ENCODE results near the gene LIAS. TPM values are rescaled to one million over a fixed set of nuclear protein-coding genes. Genes with fewer than 3 reads are reported as not detected.
"Not testable (repeated sequence)": the region's sequence is repeated elsewhere in the genome, so short reads cannot be mapped to it uniquely, and the experiment has no call there.

LIAS gene
- total RNA-seq, 1 donor from 2014 or later, result 9.8 TPM

- TF ChIP-seq CTCF (IDR thresholded peaks at IDR 0.05; ENCODE audit: unreplicated experiment), result no peak
- DNase-seq (ENCODE audit: low spot score), result no peak
- no peak overlapping the region for H3K27ac Mint-ChIP-seq (ENCODE audit: unreplicated experiment)
- H3K4me1 Mint-ChIP-seq (ENCODE audit: unreplicated experiment), result peaks cover 24% of the 10 kb centered on the region
- H3K36me3 Mint-ChIP-seq (ENCODE audit: low read depth, unreplicated experiment), result peaks cover 43% of the 10 kb centered on the region
- no peaks in the 10 kb centered on the region for H3K9me3 Mint-ChIP-seq (ENCODE audit: unreplicated experiment)
- peaks cover 6% of the 10 kb centered on the region for H3K27me3 Mint-ChIP-seq (ENCODE audit: unreplicated experiment)
- H3K4me3 Mint-ChIP-seq (ENCODE audit: unreplicated experiment), result peak overlapping the region; percentile 56
These were observed 3.4 kb upstream of the LIAS start for GRCh38 chr4:39455486-39455885.

GRCh38 chr4:39456946-39457763 lies 1.7 kb upstream of the LIAS start:
- TF ChIP-seq CTCF (IDR thresholded peaks at IDR 0.05; ENCODE audit: unreplicated experiment), result no peak
- peak overlapping the region; percentile 99 for H3K27ac Mint-ChIP-seq (ENCODE audit: unreplicated experiment)
- peaks cover 6% of the 10 kb centered on the region for H3K27me3 Mint-ChIP-seq (ENCODE audit: unreplicated experiment)
- DNase-seq (ENCODE audit: low spot score), result no peak
- H3K4me3 Mint-ChIP-seq (ENCODE audit: unreplicated experiment), result peak overlapping the region; percentile 99
- peaks cover 21% of the 10 kb centered on the region for H3K4me1 Mint-ChIP-seq (ENCODE audit: unreplicated experiment)
- peaks cover 33% of the 10 kb centered on the region for H3K36me3 Mint-ChIP-seq (ENCODE audit: low read depth, unreplicated experiment)
- H3K9me3 Mint-ChIP-seq (ENCODE audit: unreplicated experiment), result no peaks in the 10 kb centered on the region

- not testable (repeated sequence) for H3K27me3 Mint-ChIP-seq (ENCODE audit: unreplicated experiment); H3K9me3 Mint-ChIP-seq (ENCODE audit: unreplicated experiment); DNase-seq (ENCODE audit: low spot score)
- Mint-ChIP-seq H3K27ac (ENCODE audit: unreplicated experiment) (peak overlapping the region; percentile 99), H3K4me1 (ENCODE audit: unreplicated experiment) (peaks cover 19% of the 10 kb centered on the region), H3K36me3 (ENCODE audit: low read depth, unreplicated experiment) (peaks cover 24% of the 10 kb centered on the region), H3K4me3 (ENCODE audit: unreplicated experiment) (peak overlapping the region; percentile 99)
These were observed 723 bp upstream of the LIAS start for GRCh38 chr4:39458161-39458504.

- no peak for DNase-seq (ENCODE audit: low spot score)
- Mint-ChIP-seq H3K27me3 (ENCODE audit: unreplicated experiment) (no peaks in the 10 kb centered on the region), H3K36me3 (ENCODE audit: low read depth, unreplicated experiment) (peaks cover 5% of the 10 kb centered on the region), H3K4me1 (ENCODE audit: unreplicated experiment) (no peaks in the 10 kb centered on the region), H3K9me3 (ENCODE audit: unreplicated experiment) (no peaks in the 10 kb centered on the region), H3K4me3 (ENCODE audit: unreplicated experiment) (peak overlapping the region; percentile 27), H3K27ac (ENCODE audit: unreplicated experiment) (no peak overlapping the region)
- TF ChIP-seq CTCF (IDR thresholded peaks at IDR 0.05; ENCODE audit: unreplicated experiment), result no peak
These were observed 6.1 kb downstream of the LIAS start for GRCh38 chr4:39464886-39465501.

- no peaks in the 10 kb centered on the region for H3K27me3 Mint-ChIP-seq (ENCODE audit: unreplicated experiment)
- TF ChIP-seq CTCF (IDR thresholded peaks at IDR 0.05; ENCODE audit: unreplicated experiment), result no peak
- no peaks in the 10 kb centered on the region for H3K9me3 Mint-ChIP-seq (ENCODE audit: unreplicated experiment)
- H3K27ac Mint-ChIP-seq (ENCODE audit: unreplicated experiment), result no peak overlapping the region
- H3K4me3 Mint-ChIP-seq (ENCODE audit: unreplicated experiment), result no peak overlapping the region
- H3K4me1 Mint-ChIP-seq (ENCODE audit: unreplicated experiment), result no peaks in the 10 kb centered on the region
- peaks cover 5% of the 10 kb centered on the region for H3K36me3 Mint-ChIP-seq (ENCODE audit: low read depth, unreplicated experiment)
- DNase-seq (ENCODE audit: low spot score), result no peak
These were observed 7.9 kb downstream of the LIAS start for GRCh38 chr4:39466747-39467146.

Measured in endothelial cell (in vitro differentiated cells).